Measurements from ENCODE around the gene TEX26. TPM values are rescaled to one million over a fixed set of nuclear protein-coding genes. Genes with fewer than 3 reads are reported as not detected.

TEX26 gene
- total RNA-seq, 6 experiments from 2014 or later, result not detected

DNA sequence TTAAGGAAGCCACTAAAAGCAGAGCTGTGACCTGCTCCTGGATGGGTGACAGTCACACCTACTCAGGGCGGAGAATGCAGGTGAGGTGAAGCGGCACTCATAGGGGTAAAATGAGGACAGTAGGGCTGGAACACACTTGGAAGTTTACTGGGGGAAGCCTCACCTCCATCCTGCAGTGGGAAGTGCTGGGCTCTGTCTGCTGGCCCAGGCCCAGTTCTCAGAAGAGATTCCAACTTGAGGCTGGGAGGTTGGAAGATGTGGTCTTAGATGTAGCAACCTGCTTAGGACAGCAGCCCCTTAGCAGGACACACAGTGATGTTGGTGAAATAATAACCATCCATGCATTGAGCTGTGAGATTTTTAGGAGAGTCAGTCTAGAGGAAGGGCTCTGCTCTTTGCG, 21.8 kb upstream of the TEX26 start:
- Mint-ChIP-seq H3K4me3 (no peak overlapping the region), H3K27me3 (ENCODE audit: insufficient read depth) (peaks cover 22% of the 10 kb centered on the region), H3K9me3 (no peaks in the 10 kb centered on the region), H3K4me1 (ENCODE audit: low read depth) (peaks cover 16% of the 10 kb centered on the region), H3K27ac (no peak overlapping the region), H3K36me3 (ENCODE audit: low read depth) (no peaks in the 10 kb centered on the region)
- no peak for DNase-seq
- TF ChIP-seq, protein P1, sequence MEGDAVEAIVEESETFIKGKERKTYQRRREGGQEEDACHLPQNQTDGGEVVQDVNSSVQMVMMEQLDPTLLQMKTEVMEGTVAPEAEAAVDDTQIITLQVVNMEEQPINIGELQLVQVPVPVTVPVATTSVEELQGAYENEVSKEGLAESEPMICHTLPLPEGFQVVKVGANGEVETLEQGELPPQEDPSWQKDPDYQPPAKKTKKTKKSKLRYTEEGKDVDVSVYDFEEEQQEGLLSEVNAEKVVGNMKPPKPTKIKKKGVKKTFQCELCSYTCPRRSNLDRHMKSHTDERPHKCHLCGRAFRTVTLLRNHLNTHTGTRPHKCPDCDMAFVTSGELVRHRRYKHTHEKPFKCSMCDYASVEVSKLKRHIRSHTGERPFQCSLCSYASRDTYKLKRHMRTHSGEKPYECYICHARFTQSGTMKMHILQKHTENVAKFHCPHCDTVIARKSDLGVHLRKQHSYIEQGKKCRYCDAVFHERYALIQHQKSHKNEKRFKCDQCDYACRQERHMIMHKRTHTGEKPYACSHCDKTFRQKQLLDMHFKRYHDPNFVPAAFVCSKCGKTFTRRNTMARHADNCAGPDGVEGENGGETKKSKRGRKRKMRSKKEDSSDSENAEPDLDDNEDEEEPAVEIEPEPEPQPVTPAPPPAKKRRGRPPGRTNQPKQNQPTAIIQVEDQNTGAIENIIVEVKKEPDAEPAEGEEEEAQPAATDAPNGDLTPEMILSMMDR (IDR thresholded peaks at IDR 0.05), result no peak

DNA sequence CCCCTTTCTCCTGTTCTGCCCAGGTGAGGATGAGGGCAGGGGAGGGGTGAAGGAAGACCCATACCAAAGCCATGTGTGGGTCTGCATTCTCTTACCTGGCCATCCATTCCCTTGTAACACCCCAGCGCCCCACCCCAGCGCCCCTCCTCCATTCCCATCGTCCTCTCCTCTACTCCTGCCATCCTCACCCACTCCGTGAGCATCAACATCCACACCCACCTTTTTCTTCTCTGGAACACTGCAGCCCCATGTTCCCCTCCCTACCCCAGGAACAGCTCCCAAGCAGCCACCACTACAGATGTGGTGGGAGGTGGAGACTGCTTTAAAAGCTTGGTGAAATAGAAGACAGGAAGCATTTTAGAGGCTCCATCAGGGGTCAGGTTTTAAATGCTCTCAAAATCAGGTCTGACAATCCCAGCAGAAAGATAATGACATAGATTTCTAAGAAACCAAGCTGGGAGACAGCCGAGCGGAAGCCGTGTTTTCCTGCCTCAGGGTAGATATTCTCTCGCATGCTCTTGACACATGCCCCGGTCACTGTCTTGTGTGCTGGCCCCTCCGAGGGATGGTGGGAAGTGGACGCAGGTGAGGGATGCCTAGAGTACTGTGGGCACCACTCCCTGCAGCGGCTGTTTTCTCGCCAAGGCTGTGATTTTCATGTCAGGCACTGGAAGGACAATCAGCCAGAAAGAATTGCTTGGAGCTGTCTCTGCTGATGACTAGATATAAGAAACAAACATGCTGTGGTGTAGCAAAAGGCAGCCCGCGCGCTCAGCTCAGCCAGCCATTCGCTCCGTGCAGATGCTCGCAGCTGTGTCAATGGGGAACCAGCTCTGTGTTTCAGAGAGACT, 16.5 kb upstream of the TEX26 start:
- Mint-ChIP-seq H3K27ac (no peak overlapping the region), H3K4me3 (peak overlapping the region; percentile 57; the same call in 1 of the 2 replicates), H3K9me3 (no peaks in the 10 kb centered on the region), H3K27me3 (ENCODE audit: insufficient read depth) (peaks cover 38% of the 10 kb centered on the region), H3K36me3 (ENCODE audit: low read depth) (no peaks in the 10 kb centered on the region), H3K4me1 (ENCODE audit: low read depth) (peaks cover 17% of the 10 kb centered on the region)
- TF ChIP-seq, protein P1 (IDR thresholded peaks at IDR 0.05), result no peak
- no peak for DNase-seq

DNA sequence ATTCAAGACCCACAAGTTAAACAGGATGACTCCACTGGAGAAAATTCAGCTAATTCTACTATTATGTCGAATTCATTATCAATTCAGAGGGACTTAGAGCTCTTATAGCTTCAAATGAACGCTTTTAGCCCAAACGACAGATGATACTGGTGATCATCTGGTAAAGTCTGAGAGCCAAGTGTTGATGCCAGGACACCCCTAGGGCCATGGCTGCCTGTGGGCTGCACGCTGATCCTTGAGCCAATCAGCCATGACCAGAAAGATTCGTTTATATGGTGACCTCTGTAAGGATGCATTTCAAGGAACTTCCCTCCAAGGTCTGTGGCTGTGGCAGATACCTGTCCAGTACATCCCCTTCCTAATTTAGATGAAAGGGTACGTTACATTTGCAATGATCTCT, 15.5 kb upstream of the TEX26 start:
- peaks cover 17% of the 10 kb centered on the region for H3K4me1 Mint-ChIP-seq (ENCODE audit: low read depth)

DNA sequence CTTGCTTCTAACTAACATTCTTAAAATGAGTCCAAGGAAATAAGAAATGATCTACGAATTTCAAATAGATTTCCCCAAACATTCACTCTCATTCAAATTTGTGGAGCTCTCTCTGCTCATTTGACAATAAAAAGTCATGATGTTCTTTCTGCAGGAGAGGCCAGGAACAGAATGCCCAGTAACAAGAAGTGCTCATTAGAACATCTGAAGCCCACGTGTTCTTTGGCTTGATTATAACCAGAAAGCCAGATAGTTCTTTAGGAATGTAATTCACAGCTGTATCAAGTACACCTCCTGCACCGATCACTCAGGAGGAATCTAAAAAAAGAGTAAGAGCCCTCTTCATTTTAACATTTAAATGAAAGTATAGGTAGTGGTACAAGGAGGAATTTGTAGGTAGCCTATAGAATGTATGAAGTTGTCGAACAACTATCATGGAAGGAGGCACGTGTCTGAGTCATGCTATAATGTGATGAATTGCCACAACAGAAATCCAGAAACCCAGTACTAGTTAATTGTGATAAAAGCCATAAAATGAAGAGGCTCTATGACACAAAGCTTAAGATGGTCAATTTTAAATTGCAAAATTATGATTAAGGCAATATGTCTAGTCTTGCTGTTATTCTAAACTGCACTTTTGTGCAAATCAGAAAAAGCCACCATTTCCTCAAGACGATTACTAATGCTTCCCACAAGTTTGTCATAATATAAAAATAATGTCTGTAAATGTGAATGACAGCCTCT, 13.6 kb upstream of the TEX26 start:
- TF ChIP-seq, protein P1 (IDR thresholded peaks at IDR 0.05), result no peak

More for the DNA sequence above, 15.5 kb upstream of the TEX26 start:
- no peak overlapping the region for H3K4me3 Mint-ChIP-seq
- peaks cover 41% of the 10 kb centered on the region for H3K27me3 Mint-ChIP-seq (ENCODE audit: insufficient read depth)
- TF ChIP-seq, protein P1 (IDR thresholded peaks at IDR 0.05), result no peak
- no peaks in the 10 kb centered on the region for H3K9me3 Mint-ChIP-seq
- no peaks in the 10 kb centered on the region for H3K36me3 Mint-ChIP-seq (ENCODE audit: low read depth)
- H3K27ac Mint-ChIP-seq, result no peak overlapping the region
- no peak for DNase-seq

DNA sequence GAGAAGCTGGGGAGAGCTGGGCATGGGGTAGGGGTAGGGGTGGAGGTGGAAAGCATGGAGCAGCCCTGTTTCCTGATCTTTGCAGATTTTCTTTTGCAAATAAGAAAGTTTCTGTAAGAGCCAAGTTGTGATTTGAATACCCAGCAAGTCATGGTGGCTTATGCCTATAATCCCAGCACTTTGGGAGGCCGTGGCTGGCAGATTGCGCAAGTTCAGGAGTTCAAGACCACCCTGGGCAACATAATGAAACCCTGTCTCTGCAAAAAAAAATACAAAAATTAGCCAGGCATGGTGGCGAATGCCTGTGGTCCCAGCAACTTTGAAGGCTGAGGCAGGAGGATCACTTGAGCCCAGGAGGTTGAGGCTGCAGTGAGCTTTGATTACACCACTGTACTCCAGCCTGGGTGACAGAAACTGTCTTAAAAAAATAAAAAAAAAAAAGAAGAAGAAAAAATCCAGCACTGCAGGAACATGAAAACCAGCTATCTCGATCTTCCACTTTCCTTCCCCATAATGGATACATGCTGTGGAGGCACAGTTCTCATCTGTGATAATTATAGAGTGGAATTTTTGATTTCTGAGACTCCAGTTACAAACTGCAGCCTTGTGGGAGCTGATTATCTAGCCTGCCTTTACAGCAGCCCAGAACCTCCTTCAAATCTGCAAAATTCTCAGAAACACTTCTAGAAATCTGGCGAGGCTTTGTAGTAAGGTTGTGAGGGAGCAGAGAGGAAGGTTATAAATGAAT, 12.1 kb upstream of the TEX26 start:
- DNase-seq, result no peak
- Mint-ChIP-seq H3K4me1 (ENCODE audit: low read depth) (peaks cover 17% of the 10 kb centered on the region), H3K4me3 (no peak overlapping the region), H3K9me3 (no peaks in the 10 kb centered on the region), H3K27ac (no peak overlapping the region), H3K27me3 (ENCODE audit: insufficient read depth) (peaks cover 39% of the 10 kb centered on the region), H3K36me3 (ENCODE audit: low read depth) (no peaks in the 10 kb centered on the region)
- TF ChIP-seq, protein P1 (IDR thresholded peaks at IDR 0.05), result no peak

More for the DNA sequence above, 13.6 kb upstream of the TEX26 start:
- H3K4me1 Mint-ChIP-seq (ENCODE audit: low read depth), result peaks cover 17% of the 10 kb centered on the region
- peaks cover 41% of the 10 kb centered on the region for H3K27me3 Mint-ChIP-seq (ENCODE audit: insufficient read depth)
- no peak for DNase-seq
- no peaks in the 10 kb centered on the region for H3K9me3 Mint-ChIP-seq
- H3K4me3 Mint-ChIP-seq, result no peak overlapping the region
- no peak overlapping the region for H3K27ac Mint-ChIP-seq
- no peaks in the 10 kb centered on the region for H3K36me3 Mint-ChIP-seq (ENCODE audit: low read depth)
